Daoy (cell line): ENCODE results near the gene PCDH15. TPM values are rescaled to one million over a fixed set of nuclear protein-coding genes. Genes with fewer than 3 reads are reported as not detected.

Experiments used
- DNase-seq: peaks from one replicate; pipeline ENCODE4 v3.0.0-alpha.2; 2015; ENCODE audit warnings: low read depth
- total RNA-seq: library from RNA; depleted of rRNA; stranded (reverse); fragments of >200 nt; shearing (Covaris generic); gene quantifications from 2 replicates; pipeline ENCODE4 v1.2.3, GENCODE V29; 2014

PCDH15 gene
- total RNA-seq, 1 experiment from 2014 or later, result not detected

DNA sequence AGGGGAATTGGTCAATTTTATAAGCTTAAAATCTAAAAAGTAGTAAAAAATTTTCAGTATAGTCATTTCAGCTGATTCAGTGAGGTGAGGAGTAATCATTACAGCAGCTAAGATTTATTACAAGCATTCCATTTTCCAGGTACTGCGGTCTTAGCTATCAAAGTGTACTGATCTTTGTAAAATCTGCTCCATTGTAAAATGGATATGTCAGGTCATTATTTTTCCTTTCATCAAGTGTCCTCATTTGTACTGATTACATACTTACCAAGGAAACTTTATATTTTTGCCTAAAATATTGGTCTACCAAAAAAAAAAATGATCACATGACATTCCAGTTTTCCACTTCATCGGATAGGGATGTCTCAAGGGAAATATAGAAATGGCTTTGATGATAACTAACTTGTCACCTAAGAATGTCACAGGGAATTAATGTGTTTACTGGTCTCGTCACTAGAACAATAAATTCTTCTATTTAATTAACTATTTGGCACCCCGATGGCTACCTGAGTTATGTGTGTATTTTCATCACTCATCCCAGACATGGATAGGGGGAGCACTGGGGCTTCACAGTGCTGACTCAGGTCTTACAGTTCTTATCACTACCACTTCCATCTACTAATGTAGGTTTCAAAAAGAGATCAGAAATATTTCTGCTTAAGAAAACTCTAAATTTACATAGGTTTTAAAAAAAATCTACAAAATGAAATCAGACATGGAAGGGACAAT lies 948.4 kb downstream of the PCDH15 start:
- no peak for DNase-seq

DNA sequence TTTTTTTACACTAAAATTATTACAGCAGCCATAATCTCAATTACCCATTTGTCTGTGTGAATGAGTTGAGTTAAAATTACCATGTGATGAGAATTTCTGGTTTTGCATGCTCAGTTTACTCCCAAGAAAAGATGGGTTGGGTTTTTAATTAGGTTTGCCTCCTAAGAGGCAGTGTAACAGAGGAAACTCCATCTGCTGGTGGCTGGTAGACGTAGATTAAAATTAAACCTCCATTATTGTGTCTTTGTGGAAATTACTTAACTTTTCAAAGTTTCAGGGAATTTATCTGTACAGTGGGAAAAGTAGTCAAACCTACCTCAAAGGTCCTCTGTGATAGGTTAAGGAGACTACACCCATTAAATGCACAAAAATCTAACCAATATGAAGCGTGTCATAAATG lies 954.2 kb downstream of the PCDH15 start:
- DNase-seq, result no peak

DNA sequence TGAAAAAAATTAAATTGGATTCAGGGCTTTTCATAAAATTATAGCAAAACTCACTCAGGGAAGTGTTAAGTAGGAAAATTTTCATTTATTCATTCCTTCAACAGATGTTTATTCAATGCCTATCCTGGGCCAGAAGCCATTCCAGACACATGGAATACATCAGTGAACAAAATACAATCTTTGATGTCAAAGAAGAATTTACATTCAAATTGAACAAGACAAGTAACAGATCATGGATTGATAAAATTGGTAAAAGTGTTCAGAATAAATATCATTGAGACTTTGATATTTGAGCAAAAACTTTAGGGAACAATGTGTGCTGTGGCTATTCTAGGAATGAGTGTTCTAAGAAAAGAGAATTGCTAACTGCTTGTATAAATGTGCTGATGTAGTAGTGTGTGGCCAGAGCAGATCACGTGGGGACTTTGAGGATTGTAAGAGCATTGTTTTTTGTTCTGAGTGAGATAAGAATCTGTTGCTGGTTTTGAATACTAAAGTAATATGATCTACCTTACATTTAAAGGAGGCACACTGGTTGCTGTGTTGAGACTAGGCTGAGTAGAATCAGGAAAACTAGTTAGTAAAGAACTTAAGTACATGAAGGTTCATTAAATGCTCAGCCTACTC lies 957.2 kb downstream of the PCDH15 start:
- DNase-seq, result no peak

GRCh38 chr10:53841483-53842145 lies 959.4 kb downstream of the PCDH15 start:
- no peak for DNase-seq

DNA sequence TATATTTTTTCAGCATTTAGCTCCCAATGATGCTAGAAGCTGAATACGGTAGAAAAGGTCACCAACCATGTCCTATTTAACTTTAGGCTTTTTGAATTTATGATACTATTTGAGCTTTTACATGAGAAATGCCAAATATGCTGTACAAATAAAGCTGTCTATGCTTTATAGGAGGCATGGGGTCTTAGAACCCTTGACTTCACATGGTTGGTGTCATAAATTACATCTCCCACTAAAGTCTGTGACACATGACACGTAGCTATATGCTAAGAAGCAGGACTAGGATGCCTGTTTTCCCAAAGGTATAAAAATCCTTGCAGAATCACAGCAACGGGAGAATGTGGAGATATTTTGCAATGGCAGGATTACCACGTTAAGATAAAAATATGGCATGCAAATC lies 960.4 kb downstream of the PCDH15 start:
- no peak for DNase-seq

DNA sequence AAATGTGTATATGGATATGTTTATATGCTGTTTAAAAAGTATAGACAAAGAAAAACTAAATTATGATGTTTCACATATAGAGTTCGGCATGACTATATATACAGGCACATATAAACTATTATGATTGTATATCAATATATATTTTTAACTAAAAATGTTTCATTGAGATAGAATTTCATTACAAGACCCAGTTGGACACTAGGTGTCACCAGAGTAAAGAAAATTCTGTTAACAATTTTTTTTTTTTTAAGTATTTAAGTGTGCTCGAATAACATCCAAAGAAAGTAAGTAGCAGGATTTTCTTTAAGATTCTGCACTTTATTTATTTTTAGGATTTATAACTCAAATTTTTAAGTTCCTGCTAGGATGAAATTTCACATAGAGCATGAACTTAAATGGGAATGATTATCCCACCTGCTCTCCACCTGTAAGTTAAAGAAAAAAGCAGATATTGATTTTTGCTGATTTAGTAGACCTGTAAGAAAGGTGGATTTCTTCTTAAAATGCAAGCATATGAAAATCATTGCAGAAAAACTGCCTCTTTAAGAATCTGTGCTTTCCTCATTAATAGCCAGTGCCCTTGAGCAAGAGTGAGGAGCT lies 961.5 kb downstream of the PCDH15 start:
- no peak for DNase-seq

DNA sequence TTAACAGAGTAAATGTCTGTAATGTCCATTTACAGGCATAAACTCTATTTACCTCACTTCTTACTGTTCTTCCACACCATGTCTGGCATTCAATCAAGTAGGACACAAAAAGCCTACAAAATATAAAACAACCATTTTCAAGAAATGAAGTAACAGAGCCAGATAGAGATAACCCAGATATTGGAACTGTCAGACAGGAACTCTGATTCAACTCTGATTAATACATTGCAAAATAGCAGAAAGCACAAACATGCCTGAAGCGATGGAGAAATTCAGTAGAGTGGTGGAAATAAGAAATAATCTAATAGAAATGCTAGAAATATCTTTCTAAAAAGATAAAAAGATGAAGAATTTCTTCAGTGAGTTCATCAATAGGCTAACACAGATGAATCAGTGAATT lies 964.4 kb downstream of the PCDH15 start:
- DNase-seq, result no peak

DNA sequence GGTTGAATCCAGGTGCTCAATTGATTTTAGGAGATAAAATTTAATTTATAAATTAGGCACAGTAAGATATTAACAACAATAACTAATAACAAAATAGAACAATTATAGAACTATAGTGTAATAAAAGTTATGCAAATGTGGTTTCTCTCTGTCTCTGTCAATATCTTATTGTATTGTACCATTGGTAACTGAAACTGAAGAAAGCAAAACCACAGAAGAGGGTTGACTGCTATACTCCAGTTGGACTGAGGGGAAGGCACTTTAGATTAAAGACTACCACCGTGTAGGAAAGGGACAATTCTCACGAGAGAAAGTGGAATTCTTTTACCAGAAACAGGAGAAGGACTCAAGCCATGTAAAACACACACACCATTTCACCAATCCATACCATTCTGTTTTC lies 967.1 kb downstream of the PCDH15 start:
- no peak for DNase-seq

- no peak for DNase-seq
Measured at GRCh38 chr10:53827261-53827660, 973.8 kb downstream of the PCDH15 start.

GRCh38 chr10:53808677-53809372 lies 992.2 kb downstream of the PCDH15 start:
- DNase-seq, result no peak

DNA sequence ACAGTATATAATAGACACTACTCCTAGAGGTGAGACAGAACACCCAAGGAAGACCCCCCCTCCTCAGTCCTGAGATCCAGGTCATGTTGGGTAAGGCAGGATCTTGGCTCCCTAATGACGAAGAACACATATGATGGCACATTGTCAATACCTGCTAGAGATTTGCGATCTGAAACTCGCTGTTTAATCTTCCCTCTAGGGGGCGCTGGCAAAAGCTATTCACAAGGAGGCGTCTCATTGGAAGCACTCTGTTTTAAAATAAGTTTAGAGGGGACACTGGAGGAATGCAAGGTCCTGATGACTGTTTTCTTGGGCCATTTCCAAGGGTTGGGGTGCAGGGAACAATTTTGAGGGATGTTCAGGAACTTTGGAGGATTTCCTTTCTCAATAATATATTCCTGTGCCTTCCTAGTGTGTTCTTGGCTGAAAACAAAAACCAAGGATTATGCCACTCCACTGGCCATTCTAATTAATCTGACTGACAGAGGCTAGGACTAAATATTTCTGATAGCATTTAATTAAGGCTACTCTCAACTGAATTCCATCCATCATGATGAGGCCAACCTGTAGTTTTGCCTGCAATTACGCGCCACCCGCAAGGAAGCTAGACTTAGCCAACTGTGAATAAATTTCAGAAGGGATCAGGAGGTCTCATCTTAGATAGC lies 1014.7 kb downstream of the PCDH15 start:
- no peak for DNase-seq

DNA sequence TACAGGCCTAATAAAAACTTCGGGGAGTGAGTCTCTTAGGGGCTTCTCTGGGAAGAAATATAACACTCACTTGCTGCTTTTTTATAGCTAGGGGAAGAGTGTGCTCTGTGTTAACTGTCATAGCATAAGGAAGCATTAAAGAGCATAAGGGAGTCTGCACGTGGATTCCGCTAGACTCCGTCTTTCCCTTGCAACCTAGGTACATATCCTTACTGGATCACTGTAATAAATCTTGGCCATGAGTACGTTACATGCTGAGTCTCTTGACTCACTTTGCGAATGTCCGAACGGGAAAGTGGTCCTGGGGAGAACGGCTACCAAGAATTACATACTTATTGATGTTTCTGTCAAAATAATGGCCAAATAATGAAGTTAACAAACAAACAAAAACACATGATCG lies 1029.3 kb downstream of the PCDH15 start:
- no peak for DNase-seq

GRCh38 chr10:53770903-53771302 lies 1030.1 kb downstream of the PCDH15 start:
- DNase-seq, result no peak

- DNase-seq, result no peak
Measured at GRCh38 chr10:53765311-53765710, 1035.7 kb downstream of the PCDH15 start.

DNA sequence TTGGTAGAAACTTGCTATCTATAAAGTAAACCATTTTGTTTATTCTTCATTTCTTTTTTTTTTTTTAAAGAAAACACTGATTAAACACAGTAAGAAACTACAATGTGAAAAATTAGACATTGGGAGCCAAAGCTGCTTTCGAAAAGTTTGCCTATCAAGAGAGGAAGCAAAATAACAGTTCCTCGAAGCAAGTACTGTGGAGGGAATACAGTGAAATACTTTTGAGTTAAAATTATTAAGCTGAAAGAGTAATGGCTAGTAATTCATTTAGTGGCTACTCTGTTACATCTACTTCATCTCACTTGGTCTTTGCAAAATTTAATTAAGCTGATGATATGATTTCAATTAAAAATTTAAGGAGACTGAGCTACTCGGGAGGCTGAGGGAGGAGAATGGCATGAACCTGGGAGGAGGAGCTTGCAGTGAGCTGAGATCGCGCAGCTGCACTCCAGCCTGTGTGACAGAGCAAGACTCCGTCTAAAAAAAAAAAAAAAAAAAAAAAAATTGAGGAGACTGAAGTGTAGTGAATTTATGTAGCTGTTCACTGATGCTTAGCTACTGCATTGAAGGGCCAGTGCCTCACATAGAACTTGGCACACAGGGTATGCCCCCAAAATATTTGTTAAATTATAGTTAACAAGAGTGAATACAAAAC lies 1046.3 kb downstream of the PCDH15 start:
- DNase-seq, result no peak
